H1 (cell line): Measurements from ENCODE around the gene EEF1G.
"Not testable (repeated sequence)": the region's sequence is repeated elsewhere in the genome, so short reads cannot be mapped to it uniquely, and the experiment has no call there.

ENCODE experiments used
- EZH2 ChIP-seq: fragments of 200-600 bp; sonication (generic); IDR thresholded peaks from 2 replicates; pipeline ENCODE4 v1.7.1; 2012; ENCODE audit warnings: low read depth, mild to moderate bottlenecking, moderate library complexity, low read length, inconsistent platforms; ENCODE audit not compliant: severe bottlenecking
- POLR2A ChIP-seq, 2 experiments: IDR thresholded peaks; 1 replicate in 1 of 2; 2 replicates in 1 of 2; pipeline ENCODE4 v1.6.1; 2011; ENCODE audit warnings: low read depth in 2 of 2, low read length in 2 of 2, mild to moderate bottlenecking in 2 of 2; ENCODE audit errors: control extremely low read depth in 1 of 2
- RAD21 ChIP-seq, 2 experiments: IDR thresholded peaks in 1 of 2; conservative IDR thresholded peaks in 1 of 2; 2 replicates each; pipeline ENCODE4 v1.6.1; 2011; ENCODE audit warnings: low read depth in 2 of 2, low read length in 2 of 2, improper control_type of control experiment in 1 of 2, inconsistent platforms in 1 of 2, mild to moderate bottlenecking in 1 of 2, moderate library complexity in 1 of 2
- RNF2 ChIP-seq: fragments of 200-900, 300-1000 bp; sonication (generic); IDR thresholded peaks from 2 replicates; pipeline ENCODE4 v1.7.1; 2016; ENCODE audit warnings: borderline replicate concordance, low read depth, mild to moderate bottlenecking, antibody characterized with exemption, low read length; ENCODE audit not compliant: poor library complexity, severe bottlenecking; ENCODE audit errors: missing control alignments
- SIN3A ChIP-seq, 2 experiments: IDR thresholded peaks in 1 of 2; conservative IDR thresholded peaks in 1 of 2; 2 replicates each; pipeline ENCODE4 v1.6.1; 2011 to 2012; ENCODE audit warnings: low read length in 2 of 2, improper control_type of control experiment in 1 of 2, low read depth in 1 of 2, mild to moderate bottlenecking in 1 of 2
- SUZ12 ChIP-seq: fragments of 200-600 bp; sonication (generic); IDR thresholded peaks from 2 replicates; pipeline ENCODE4 v1.6.1; 2012; ENCODE audit warnings: mild to moderate bottlenecking, inconsistent platforms, low read length, moderate library complexity, mixed read lengths
- ZNF274 ChIP-seq: IDR thresholded peaks from 2 replicates; pipeline ENCODE4 v1.7.0; 2012; ENCODE audit warnings: low read length, borderline replicate concordance; ENCODE audit errors: extremely low read depth
- TF ChIP-seq, protein P1 (sequence below), 3 experiments: IDR thresholded peaks; 1 replicate in 2 of 3; 2 replicates in 1 of 3; pipeline versions ENCODE4 v1.5.1 to v1.6.1; 2011; ENCODE audit warnings: low read length in 3 of 3, mild to moderate bottlenecking in 3 of 3, inconsistent platforms in 2 of 3, low read depth in 1 of 3, moderate library complexity in 1 of 3; ENCODE audit not compliant: insufficient read depth in 1 of 3; ENCODE audit errors: control extremely low read depth in 1 of 3

DNA sequence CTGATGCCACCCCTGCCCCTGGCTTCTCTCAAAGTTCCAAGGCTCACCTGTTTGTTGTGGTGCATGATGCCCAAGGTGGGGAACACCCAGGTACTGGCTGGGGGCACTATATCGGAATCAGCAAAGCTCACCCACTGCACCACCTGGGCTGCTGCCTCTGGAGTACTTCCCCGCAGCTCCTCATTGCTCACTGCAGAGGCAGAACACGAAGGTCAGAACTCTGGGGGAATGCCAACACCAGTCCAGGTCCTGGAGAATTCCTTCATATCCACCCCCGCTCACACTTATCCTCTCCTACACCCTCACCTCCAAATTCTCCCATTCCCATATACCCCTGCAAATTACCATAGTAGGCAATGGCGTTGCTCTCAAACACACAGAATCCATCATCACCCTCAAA, 2.2 kb downstream of the EEF1G start:
- TF ChIP-seq, protein P1, sequence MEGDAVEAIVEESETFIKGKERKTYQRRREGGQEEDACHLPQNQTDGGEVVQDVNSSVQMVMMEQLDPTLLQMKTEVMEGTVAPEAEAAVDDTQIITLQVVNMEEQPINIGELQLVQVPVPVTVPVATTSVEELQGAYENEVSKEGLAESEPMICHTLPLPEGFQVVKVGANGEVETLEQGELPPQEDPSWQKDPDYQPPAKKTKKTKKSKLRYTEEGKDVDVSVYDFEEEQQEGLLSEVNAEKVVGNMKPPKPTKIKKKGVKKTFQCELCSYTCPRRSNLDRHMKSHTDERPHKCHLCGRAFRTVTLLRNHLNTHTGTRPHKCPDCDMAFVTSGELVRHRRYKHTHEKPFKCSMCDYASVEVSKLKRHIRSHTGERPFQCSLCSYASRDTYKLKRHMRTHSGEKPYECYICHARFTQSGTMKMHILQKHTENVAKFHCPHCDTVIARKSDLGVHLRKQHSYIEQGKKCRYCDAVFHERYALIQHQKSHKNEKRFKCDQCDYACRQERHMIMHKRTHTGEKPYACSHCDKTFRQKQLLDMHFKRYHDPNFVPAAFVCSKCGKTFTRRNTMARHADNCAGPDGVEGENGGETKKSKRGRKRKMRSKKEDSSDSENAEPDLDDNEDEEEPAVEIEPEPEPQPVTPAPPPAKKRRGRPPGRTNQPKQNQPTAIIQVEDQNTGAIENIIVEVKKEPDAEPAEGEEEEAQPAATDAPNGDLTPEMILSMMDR (IDR thresholded peaks at IDR 0.05; ENCODE audit: control extremely low read depth in 1 of 3, insufficient read depth in 1 of 3, low read depth in 1 of 3, low read length in 3 of 3) = not testable (repeated sequence)
- TF ChIP-seq ZNF274; SIN3A (conservative IDR thresholded peaks at IDR 0.05 in 1 of 2, IDR thresholded peaks at IDR 0.05 in 1 of 2; ENCODE audit: low read depth in 1 of 2, low read length in 2 of 2); RNF2; POLR2A (IDR thresholded peaks at IDR 0.05; ENCODE audit: control extremely low read depth in 1 of 2, low read depth in 2 of 2, low read length in 2 of 2); SUZ12; RAD21 (IDR thresholded peaks at IDR 0.05 in 1 of 2, conservative IDR thresholded peaks at IDR 0.05 in 1 of 2; ENCODE audit: low read depth in 2 of 2, low read length in 2 of 2); EZH2: not testable (repeated sequence)
